EL (cell line): ENCODE results near the gene ADGRL1.

ENCODE experiments used
- DNase-seq: peaks from one replicate; pipeline ENCODE4 v3.0.0-alpha.2; 2016

ADGRL1 gene

DNA sequence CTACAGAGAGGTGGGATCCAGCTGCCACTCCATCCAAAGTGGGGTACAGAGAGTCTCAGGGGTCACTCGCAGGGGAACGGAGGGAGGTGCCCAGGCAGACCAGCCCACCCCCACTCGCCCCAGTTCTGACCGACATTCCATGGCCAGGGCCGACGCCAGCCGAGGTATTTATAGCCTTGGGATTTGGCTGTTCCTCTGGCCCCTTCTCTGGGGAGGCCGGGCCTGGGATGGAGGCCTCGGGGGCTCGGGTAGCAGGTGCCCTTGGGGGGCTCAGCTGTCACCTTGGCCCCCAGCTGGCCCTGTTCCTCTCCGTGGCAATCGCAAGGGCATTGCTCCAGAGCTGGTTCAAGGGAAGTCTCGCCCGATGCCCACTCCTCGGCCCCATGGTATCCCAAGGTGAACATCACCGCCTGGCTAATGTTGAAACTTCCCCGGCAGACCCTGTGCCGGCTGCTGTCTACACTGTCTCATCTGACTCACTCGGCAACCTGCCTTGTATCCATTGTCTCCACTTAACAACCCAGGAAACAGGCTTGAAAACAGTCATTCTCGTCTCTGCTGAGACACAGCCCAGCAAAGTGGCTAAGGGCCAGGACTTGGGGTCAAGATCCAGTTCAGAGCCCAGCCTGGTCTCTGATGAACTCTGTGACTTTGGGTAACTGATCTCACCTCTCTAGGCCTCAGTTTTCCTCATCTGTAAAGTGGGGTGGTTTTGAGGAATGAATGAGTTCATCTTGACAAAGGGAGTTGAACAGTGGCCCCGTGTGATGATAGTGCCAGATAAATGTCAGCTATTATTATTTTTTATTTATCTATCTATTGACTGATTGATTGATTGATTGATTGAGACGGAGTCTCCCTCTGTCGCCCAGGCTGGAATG, 98.1 kb downstream of the ADGRL1 start:
- no peak for DNase-seq

DNA sequence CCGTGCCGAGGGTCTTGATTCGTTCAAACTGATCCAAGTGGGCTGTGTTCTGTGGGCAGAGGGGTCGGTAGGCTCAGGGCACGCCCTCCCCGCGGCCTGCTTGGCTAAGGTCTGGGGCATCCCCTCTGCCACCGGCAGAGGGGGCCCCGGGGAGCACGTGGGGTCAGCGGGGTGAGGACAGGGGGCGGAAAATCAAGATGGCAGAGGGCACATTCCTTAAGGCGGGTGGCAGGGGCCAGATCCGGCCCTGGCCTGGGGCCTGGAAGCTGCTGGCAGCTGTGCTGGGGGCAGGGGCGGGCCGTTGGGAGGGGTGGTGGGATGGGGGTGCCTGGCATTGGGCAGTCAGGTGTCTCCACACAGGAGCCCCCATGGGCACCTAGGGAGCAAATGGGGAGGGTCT, 99.1 kb downstream of the ADGRL1 start:
- no peak for DNase-seq

DNA sequence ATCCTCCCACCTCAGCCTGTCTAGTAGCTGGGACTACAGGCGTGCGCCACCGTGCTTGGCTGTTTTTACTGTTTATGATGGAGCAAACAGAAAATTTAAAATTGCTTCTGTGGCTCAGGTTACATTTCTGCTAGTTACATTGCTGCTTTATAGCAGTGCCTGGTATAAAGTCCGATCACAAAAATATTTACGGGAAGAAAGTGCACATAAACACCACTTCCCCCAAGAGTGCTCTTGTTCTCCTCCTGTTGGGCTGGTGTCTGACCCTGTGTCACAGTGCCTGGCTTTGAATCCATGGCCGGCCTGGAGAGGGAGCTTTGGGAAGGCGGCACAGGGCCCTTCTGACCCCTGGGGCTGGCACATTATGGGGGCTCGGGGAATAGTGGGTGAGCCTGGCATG, 100.3 kb downstream of the ADGRL1 start:
- no peak for DNase-seq

DNA sequence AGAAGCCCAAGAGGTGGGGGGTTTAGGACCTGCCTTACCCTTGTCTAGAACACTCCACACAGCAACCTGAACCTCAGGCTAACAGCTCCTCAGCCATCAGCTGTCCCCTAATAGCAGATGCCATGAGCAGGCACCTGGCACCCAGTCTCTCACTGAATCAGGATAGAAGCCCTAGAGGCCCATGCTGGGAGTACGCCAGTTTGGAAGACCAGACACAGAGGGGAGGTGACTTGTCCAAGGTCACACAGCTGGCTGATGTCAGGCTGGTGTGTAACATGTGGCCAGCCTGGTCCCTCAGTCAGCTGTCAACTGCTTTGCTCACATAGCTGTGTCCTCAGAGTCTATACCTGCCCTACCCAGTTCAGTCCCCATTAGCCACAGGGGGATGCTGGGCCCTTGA, 102.7 kb downstream of the ADGRL1 start:
- no peak for DNase-seq

DNA sequence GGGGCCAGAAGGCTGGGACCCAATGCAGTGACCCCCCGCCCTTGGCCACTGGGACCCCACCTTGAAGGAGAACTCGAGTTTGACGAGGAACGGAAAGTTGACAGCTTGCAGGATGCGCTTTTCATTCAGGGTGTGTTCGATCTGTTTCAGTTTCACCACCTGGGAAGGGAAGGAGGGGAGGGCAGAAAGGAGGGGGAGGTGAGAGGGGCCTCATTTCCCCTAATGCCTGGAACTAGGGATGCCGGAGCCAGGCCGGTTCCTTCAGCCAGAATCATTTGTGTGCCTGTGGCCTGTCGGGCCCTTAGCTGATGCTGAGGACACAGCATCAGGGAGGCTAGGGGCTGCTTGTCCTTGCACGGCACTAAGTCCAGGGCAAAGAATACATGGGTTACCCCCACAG, 103.2 kb downstream of the ADGRL1 start:
- DNase-seq, result no peak

DNA sequence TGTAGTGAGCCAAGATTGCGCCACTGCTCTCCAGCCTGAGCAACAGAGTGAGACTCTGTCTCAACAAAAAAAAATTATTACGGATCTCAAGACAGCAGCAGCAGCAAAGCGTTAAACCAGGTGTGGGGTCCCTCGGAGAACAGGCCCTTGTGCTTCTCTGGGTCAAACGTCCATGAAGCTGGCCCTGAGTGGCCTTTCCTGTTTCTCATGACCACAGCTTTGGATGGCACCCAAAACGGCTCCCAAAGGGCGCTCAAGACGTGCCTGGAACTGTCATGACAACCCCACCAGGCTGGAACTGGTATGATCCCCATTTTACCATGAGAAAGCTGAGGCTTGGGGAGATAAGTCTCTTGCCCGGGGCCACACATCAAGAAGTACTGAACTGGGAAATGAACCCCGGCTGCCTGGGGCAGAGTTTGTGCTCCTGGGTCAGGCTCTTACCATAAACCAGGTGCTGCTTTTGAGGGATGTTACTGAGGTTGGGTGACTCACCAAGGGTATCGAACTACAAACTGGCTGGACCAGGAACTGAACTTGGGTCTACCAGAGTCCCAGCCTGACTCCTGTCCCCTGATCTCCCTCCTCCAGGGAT, 103.8 kb downstream of the ADGRL1 start:
- no peak for DNase-seq

DNA sequence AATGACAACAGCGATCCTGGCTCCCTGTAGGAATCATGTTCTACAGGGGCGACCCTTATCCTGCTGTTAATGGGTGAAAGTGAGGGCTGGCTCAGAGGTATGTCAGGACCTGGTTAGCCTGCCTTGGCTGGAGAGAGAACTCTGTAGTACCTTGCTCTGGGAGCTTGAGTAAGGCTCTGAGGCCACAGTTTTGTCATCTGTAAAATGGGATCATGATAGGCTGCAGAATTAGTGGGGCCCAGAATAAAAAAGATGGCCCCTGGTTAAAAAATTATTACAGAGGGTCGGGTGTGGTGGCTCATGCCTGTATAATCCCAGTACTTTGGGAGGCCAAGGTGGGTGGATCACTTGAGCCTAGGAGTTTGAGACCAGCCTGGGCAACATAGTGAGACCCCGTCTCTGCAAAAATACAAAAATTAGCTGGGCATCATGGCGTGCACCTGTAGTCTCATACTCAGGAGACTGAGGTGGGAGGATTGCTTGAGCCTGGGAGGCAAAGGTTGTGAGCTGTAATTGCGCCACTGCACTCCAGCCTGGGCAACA, 104.9 kb downstream of the ADGRL1 start:
- DNase-seq, result no peak
